RWPE1 (cell line): Measurements from ENCODE around the gene RHBDF2.

ENCODE experiments used
- CTCF ChIA-PET: fragments of 350-600 bp; sonication (Branson Sonifier 250); formaldehyde crosslinking; extraction: SDS; loops from one replicate; lab custom pipeline; 2021; lab: Yijun Ruan, JAX
- POLR2A ChIA-PET: fragments of 400-600 bp; formaldehyde crosslinking; extraction: SDS; loops from one replicate; lab custom pipeline; 2020; ENCODE audit warnings: antibody characterized with exemption; ENCODE audit not compliant: low non-redundant PET; lab: Yijun Ruan, JAX
- DNase-seq: peaks from one replicate; pipeline ENCODE4 v3.0.0; 2012; ENCODE audit warnings: low spot score
- H3K27ac ChIP-seq: fragments of 450-650 bp; 2 replicates; pipeline ENCODE4 v1.5.1; 2017
- TF ChIP-seq, protein P1 (sequence below): fragments of 450-650 bp; conservative IDR thresholded peaks from 2 replicates; pipeline ENCODE4 v1.5.1; 2017; ENCODE audit warnings: low read depth, mild to moderate bottlenecking

The RHBDF2 gene

DNA sequence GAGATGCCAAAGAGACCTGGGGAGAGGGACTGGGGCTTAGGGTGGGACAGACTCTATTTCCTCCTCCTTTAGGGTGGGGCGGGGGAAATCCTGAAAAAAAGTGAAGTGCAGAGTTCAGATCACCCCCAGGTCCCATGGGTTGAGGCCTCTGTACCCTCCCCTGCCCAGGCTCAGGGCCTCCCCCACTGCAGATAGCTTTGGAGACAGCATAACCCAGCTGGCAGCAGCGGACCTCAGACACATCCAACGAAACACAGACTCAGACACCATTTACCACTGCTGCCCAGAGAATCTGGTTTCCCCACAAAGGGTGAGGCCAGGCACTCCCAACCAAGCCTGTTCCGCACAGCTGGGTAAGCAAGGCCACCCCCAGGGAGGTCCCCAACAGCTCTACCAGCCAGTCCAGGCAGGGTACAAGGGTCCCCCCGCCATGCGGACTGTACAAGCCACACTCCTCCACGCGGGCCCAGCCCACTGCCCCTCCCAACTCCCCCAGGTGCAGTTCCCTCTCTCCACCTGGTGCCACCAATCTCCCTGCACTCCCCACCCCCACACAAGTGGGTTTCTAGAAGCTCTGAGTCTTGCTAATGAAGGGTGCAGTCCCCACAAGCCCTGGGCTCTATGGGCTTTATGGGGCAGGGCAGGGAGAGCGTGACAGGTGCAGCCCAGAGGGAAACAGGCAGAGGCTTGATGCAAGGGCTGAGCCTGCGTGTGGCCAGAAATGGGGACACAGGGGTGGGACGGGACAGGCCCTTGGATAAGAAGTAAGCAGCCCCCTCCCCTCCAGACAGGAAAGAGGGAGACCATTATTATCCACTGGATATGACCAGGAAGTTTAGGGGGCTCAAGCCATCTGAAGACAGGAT, 8.9 kb downstream of the RHBDF2 start:
- DNase-seq = no peak
- ChIA-PET POLR2A (no interaction called here), CTCF (interaction anchor here (0.5 to 2.8 kb wide), 4 partner anchors 14 to 643 kb away, joined by 3 to 11 read pairs (median 4); partner anchors contain the start of gene AANAT)
- peak overlapping the region; percentile 89 for H3K27ac ChIP-seq
- TF ChIP-seq, protein P1, sequence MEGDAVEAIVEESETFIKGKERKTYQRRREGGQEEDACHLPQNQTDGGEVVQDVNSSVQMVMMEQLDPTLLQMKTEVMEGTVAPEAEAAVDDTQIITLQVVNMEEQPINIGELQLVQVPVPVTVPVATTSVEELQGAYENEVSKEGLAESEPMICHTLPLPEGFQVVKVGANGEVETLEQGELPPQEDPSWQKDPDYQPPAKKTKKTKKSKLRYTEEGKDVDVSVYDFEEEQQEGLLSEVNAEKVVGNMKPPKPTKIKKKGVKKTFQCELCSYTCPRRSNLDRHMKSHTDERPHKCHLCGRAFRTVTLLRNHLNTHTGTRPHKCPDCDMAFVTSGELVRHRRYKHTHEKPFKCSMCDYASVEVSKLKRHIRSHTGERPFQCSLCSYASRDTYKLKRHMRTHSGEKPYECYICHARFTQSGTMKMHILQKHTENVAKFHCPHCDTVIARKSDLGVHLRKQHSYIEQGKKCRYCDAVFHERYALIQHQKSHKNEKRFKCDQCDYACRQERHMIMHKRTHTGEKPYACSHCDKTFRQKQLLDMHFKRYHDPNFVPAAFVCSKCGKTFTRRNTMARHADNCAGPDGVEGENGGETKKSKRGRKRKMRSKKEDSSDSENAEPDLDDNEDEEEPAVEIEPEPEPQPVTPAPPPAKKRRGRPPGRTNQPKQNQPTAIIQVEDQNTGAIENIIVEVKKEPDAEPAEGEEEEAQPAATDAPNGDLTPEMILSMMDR = no peak

DNA sequence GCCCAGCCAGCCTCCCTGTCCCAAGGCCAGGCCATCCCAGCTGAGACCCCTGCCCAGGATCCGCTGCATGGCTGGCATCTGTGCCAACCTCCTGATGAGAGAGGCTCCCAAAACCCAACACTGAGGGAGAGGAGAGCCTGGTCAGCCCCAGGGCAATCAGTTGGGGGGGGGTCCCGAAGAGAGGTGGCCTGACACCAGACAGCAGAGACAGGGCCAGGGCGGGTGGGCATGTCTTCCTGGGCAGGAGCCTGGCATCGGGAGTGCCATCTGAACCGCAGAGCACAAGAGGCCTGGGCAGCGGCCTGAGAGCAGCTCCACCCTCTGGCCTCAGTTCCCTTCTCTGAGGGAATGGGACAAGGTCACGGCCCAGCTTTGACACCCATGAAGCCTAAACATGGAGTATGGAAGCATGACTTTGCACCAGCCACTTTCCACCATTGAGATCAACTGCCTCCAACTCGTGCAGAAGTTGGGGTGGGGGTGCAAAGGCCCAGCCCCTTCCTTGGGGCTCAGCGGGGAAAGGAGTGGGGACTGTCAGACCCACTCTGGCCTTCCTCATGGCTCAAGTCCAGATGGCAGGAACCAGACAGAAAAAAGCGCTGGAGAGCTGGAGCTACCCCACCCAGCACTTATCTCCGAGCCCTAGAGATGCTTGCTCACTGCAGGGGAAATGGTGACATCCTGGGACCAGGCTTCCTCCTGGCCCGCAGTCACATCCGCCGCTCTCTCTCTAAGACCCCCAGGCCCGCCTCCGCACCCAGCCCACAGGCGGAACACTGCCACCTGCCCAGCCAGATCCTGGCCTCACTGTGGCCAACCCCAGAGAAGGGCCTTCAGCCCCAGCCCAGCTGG, 9.7 kb downstream of the RHBDF2 start:
- H3K27ac ChIP-seq = peak overlapping the region; percentile 89
- POLR2A ChIA-PET = interaction anchor here (1.1 kb wide), 1 partner anchor 8 kb away, joined by 4 read pairs; no protein-coding TSS in a partner anchor
- CTCF ChIA-PET = interaction anchor here (0.5 to 2.8 kb wide), 5 partner anchors 13 to 644 kb away, joined by 3 to 11 read pairs (median 4); partner anchors contain the start of gene AANAT
- TF ChIP-seq, protein P1 = no peak
- DNase-seq = no peak

DNA sequence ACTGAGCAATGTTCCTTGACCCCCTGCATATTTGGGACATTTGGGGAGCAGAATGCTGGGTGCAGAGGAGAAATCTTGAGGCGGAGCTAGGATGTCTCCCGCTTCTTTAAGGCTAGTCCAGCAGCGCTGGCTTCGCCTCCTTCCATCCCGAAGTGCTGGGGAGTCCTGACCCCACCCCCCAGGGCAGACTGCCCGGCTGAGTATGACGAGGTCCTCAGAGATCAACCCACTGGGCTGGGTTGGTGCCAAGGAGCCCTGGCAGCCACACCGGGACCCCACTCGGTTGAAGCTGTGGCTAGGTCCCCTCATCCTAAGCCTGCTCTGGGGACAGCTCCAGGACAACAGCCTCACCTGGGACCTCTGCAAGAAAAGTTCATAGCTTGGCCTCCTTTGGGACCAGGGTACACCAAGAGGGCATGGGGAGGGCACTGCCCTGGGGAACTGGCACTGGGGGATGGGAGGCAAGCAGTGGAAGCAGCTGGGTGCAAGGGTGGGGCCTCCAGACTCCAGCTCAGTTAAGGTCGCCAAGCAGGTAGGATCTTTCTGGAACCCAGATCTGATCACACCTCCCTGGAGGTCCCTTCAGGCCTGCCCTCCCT, 11.0 kb downstream of the RHBDF2 start:
- CTCF ChIA-PET = interaction anchor here (0.6 to 1.3 kb wide), 3 partner anchors 10 to 90 kb away, joined by 3 to 7 read pairs (median 5); no protein-coding TSS in a partner anchor
- POLR2A ChIA-PET = interaction anchor here (1.1 kb wide), 1 partner anchor 9 kb away, joined by 4 read pairs; no protein-coding TSS in a partner anchor
- peak overlapping the region; percentile 2; the same call in 1 of the 2 replicates for H3K27ac ChIP-seq
- TF ChIP-seq, protein P1 = no peak
- DNase-seq = no peak

- DNase-seq = no peak
- peak overlapping the region; percentile 78 for H3K27ac ChIP-seq
- TF ChIP-seq, protein P1 = no peak
- CTCF ChIA-PET = no interaction called here
- POLR2A ChIA-PET = no interaction called here
Observed at GRCh38 chr17:76487451-76488192, 13.6 kb downstream of the RHBDF2 start.

GRCh38 chr17:76485569-76485968, 15.7 kb downstream of the RHBDF2 start:
- peak overlapping the region; percentile 78 for H3K27ac ChIP-seq
- ChIA-PET POLR2A (no interaction called here), CTCF (interaction anchor here (0.6 kb wide), 1 partner anchor 787 kb away, joined by 3 read pairs; no protein-coding TSS in a partner anchor)
- DNase-seq = no peak
- TF ChIP-seq, protein P1 = no peak
